Chondrocyte (in vitro differentiated cells): ENCODE data around the gene SEPTIN14. TPM values are rescaled to one million over a fixed set of nuclear protein-coding genes. Genes with fewer than 3 reads are reported as not detected.
"Not testable (repeated sequence)": the region's sequence is repeated elsewhere in the genome, so short reads cannot be mapped to it uniquely, and the experiment has no call there.

Experiments used
- DNase-seq: peaks from one replicate; pipeline ENCODE4 v3.0.0; 2021; ENCODE audit warnings: mixed read lengths, low spot score
- H3K27ac Mint-ChIP-seq: one replicate; pipeline ENCODE4 v1.8.0; 2021; ENCODE audit warnings: mild to moderate bottlenecking, moderate library complexity, mixed read lengths; ENCODE audit not compliant: unreplicated experiment
- H3K27me3 Mint-ChIP-seq: 2 replicates; pipeline ENCODE4 v1.8.0; 2021; ENCODE audit warnings: low read depth, mixed read lengths
- H3K36me3 Mint-ChIP-seq: 2 replicates; pipeline ENCODE4 v1.8.0; 2021; ENCODE audit warnings: low read depth, mixed read lengths
- H3K4me1 Mint-ChIP-seq: 2 replicates; pipeline ENCODE4 v1.8.0; 2021; ENCODE audit warnings: low read depth, mild to moderate bottlenecking, mixed read lengths
- H3K4me3 Mint-ChIP-seq: one replicate; pipeline ENCODE4 v1.8.0; 2021; ENCODE audit warnings: mild to moderate bottlenecking, moderate library complexity, mixed read lengths; ENCODE audit not compliant: unreplicated experiment
- H3K9me3 Mint-ChIP-seq: 2 replicates; pipeline ENCODE4 v1.8.0; 2021; ENCODE audit warnings: low read depth, mixed read lengths
- total RNA-seq: library from RNA; stranded (reverse); gene quantifications from 3 replicates; pipeline ENCODE4 v1.2.1, GENCODE V29; 2021
- TF ChIP-seq, protein P1 (sequence below): fragments of 200-600 bp; sonication (generic); IDR thresholded peaks from 2 replicates; pipeline ENCODE4 v1.5.0; 2021; ENCODE audit warnings: antibody characterized with exemption, mild to moderate bottlenecking, moderate library complexity

The SEPTIN14 gene
- total RNA-seq, 1 donor from 2014 or later: not detected

DNA sequence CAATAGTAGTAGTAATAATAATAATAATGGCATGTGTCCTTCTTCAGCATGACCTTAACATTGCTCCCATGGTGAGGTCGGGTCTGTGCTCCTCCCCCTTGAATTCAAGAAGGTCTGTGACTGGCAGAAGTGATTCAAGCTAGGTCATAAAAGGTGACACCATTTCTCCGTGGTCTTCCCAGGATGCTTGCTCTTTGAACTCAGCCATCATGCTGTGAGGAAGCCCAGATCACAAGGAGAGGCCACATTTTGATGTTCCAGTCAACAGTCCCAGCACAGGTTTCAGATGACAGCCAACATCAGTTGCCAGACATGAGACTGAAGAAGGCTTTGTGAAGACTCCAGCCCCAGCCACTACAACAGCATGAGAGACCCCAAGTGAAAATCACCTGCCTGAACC, 83.9 kb downstream of the SEPTIN14 start:
- Mint-ChIP-seq H3K4me1 (peaks cover 3% of the 10 kb centered on the region), H3K36me3 (no peaks in the 10 kb centered on the region), H3K4me3 (no peak overlapping the region), H3K27me3 (peaks cover 2% of the 10 kb centered on the region), H3K27ac (no peak overlapping the region), H3K9me3 (peaks cover 3% of the 10 kb centered on the region)
- no peak for DNase-seq
- TF ChIP-seq, protein P1, sequence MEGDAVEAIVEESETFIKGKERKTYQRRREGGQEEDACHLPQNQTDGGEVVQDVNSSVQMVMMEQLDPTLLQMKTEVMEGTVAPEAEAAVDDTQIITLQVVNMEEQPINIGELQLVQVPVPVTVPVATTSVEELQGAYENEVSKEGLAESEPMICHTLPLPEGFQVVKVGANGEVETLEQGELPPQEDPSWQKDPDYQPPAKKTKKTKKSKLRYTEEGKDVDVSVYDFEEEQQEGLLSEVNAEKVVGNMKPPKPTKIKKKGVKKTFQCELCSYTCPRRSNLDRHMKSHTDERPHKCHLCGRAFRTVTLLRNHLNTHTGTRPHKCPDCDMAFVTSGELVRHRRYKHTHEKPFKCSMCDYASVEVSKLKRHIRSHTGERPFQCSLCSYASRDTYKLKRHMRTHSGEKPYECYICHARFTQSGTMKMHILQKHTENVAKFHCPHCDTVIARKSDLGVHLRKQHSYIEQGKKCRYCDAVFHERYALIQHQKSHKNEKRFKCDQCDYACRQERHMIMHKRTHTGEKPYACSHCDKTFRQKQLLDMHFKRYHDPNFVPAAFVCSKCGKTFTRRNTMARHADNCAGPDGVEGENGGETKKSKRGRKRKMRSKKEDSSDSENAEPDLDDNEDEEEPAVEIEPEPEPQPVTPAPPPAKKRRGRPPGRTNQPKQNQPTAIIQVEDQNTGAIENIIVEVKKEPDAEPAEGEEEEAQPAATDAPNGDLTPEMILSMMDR: no peak

DNA sequence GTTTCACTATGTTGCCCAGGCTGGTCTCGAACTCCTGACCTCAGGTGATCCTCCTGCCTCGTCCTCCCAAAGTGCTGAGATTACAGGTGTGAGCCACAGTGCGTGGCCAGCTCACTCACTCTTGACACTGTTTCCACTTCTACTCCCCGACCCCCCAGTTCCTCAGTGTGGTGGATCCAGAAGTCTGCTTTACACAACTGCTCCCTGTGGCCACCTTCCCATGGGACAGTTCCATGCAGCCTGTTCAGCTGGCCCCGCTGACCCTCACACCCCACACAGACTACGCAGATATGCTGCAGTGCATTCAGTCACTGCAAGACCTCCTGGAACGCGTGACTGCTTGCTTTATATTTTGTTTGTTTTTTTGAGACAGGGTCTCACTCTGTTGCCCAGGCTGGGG, 86.4 kb downstream of the SEPTIN14 start:
- Mint-ChIP-seq H3K4me1 (peaks cover 3% of the 10 kb centered on the region), H3K27ac (no peak overlapping the region), H3K9me3 (peaks cover 3% of the 10 kb centered on the region), H3K27me3 (peaks cover 2% of the 10 kb centered on the region), H3K4me3 (no peak overlapping the region), H3K36me3 (no peaks in the 10 kb centered on the region)
- no peak for DNase-seq
- TF ChIP-seq, protein P1: no peak

DNA sequence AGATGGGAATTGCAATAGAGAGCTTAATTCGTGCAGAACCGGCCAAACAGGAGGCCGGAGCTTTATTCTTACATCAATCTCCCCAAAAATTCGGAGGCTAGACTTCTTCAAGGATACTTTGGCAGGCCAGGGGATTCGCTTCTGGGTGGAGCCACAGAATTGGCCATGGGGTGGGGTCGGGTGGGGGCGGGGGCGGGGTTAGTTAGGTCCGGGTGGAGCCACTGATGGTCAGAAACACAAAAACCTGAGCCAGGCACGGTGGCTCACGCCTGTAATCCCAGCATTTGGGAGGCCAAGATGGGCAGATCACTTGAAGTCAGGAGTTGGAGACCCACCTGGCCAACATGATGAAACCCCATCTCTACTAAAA, 87.5 kb downstream of the SEPTIN14 start:
- TF ChIP-seq, protein P1: no peak
- H3K9me3 Mint-ChIP-seq: peaks cover 3% of the 10 kb centered on the region
- H3K4me3 Mint-ChIP-seq: no peak overlapping the region
- H3K27ac Mint-ChIP-seq: no peak overlapping the region
- peaks cover 3% of the 10 kb centered on the region for H3K4me1 Mint-ChIP-seq
- no peaks in the 10 kb centered on the region for H3K36me3 Mint-ChIP-seq
- H3K27me3 Mint-ChIP-seq: peaks cover 2% of the 10 kb centered on the region
- no peak for DNase-seq

DNA sequence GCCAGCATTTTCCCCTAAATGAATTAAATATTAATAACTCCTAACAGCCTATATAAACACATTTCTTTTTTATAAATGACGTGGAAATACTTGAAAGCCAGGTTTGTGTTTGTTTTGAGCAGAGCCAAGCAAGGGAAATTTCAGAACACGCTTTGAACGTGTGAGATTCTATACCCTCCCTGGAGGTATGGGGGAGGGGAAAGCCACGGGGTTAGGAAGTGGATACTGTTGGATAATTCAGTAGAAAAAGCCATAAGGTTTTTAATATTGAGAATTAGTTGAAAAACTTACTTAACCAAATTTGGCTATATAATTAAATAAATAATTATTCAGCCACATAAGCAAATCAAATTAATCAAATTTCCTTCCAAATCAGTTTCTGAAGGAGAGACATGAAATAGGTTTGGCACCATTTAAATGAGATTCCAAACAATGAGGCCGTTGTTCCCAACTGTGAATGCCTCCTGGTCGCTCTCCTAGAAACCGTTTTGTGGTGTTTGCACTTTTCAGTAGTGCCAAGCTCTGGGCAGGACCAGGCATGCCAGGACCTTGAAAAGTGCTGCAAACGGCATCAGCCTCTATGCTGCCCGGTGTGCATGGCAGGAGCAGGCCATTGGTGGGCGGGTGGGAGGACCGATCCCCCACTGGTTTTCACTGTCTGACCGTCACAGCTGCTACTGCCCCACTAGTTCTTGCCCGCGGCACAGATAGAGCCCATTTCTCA, 88.1 kb downstream of the SEPTIN14 start:
- no peaks in the 10 kb centered on the region for H3K36me3 Mint-ChIP-seq
- peaks cover 3% of the 10 kb centered on the region for H3K9me3 Mint-ChIP-seq
- H3K4me3 Mint-ChIP-seq: no peak overlapping the region
- TF ChIP-seq, protein P1: no peak
- H3K27me3 Mint-ChIP-seq: peaks cover 2% of the 10 kb centered on the region
- peaks cover 3% of the 10 kb centered on the region for H3K4me1 Mint-ChIP-seq
- DNase-seq: no peak
- H3K27ac Mint-ChIP-seq: no peak overlapping the region

DNA sequence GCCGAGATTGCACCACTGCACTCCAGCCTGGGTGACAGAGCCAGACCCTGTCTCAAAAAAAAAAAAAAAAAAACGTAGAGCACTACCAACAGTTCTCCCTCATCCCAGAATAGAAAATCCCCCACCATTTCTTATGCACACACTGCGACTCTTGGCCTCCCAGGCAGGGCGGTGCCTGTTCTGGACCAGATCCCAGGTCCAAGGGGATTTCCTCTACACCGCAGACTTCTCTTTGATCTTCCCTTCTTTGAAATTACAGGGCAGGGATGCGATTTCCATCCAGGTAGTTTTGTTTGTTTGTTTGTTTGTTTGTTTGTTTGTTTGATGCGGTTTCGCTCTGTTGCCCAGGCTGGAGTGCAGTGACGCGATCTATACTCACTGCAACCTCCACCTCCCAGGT, 91.8 kb downstream of the SEPTIN14 start:
- Mint-ChIP-seq H3K27me3 (peaks cover 2% of the 10 kb centered on the region), H3K36me3 (no peaks in the 10 kb centered on the region), H3K9me3 (no peaks in the 10 kb centered on the region), H3K4me1 (peaks cover 3% of the 10 kb centered on the region), H3K27ac (no peak overlapping the region), H3K4me3 (no peak overlapping the region)
- TF ChIP-seq, protein P1: no peak
- no peak for DNase-seq

DNA sequence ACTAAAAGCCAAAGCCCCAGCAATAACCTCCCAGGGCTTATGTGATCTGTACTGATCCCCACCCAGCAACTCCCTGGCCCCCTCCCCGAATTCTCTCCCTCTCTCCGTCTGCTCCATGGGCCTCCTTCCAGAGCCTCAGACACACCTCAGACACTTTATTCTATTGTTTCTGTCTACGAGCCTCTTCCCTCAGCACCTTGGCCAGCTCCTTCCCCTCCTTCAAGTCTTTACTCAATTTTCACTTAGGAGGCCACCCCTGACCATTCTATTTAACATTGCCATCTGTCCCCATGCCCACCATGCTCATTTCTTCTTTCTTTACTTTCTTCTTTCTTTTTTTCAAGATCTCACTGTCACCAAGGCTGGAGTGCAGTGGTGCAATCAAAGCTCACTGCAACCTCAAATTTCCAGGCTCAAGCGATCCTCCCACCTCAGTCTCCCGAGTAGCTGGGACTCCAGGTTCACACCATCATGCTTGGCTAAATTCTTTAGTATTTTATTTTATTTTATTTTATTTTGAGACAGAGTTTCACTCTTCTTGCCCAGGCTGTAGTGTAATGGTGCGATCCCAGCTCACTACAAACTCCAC, 109.2 kb downstream of the SEPTIN14 start:
- not testable (repeated sequence) for H3K4me3 Mint-ChIP-seq, H3K9me3 Mint-ChIP-seq, H3K4me1 Mint-ChIP-seq, H3K27ac Mint-ChIP-seq, DNase-seq, H3K36me3 Mint-ChIP-seq, H3K27me3 Mint-ChIP-seq

DNA sequence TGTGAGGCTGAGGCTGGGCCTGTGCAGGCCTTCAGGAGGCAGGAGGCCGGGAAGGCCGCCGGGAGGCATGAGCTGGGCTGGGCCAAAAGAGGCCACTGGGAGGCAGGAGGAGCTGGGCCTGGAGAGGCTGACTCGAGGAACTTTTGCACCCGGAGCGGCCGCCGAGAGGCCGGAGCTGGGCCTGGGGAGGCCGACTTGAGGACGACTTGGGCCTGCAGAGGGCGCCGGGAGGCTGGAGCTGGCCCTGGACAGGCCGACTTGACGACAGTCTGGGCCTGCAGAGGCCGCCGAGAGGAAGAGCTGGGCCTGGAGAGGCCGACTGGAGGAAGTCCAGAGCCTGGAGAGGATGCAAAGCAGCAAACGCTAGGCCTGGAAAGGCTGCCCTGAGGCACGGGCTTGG, 117.8 kb downstream of the SEPTIN14 start:
- not testable (repeated sequence) for H3K27me3 Mint-ChIP-seq, H3K36me3 Mint-ChIP-seq, H3K4me1 Mint-ChIP-seq, H3K4me3 Mint-ChIP-seq, H3K9me3 Mint-ChIP-seq, H3K27ac Mint-ChIP-seq, DNase-seq
